Measurements from ENCODE around the gene RAB40C. TPM values are rescaled to one million over a fixed set of nuclear protein-coding genes. Genes with fewer than 3 reads are reported as not detected.

The RAB40C gene
- total and polyA plus RNA-seq, 4 donors: 25.1 to 58.9 (median 43.9) TPM

- TF ChIP-seq CTCF (IDR thresholded peaks at IDR 0.05; ENCODE audit: control extremely low read depth, extremely low read depth): no peak
- Histone ChIP-seq H3K4me1 (ENCODE audit: control insufficient read depth in 5 of 5, insufficient read depth in 5 of 5, low read length in 5 of 5) (peaks cover 0 to 29% (median 4%) of the 10 kb centered on the region in 5 donors), H3K36me3 (ENCODE audit: control insufficient read depth in 4 of 4, insufficient read depth in 4 of 4, low read length in 4 of 4) (peaks cover 0 to 2% (median 0%) of the 10 kb centered on the region in 4 donors), H3K27ac (ENCODE audit: low read depth in 1 of 2, low read length in 1 of 2) (peak overlapping the region; percentile 87 to 96), H3K9ac (ENCODE audit: insufficient read depth in 1 of 2, low read length in 2 of 2) (no peak overlapping the region), H3K9me3 (ENCODE audit: control insufficient read depth in 4 of 4, insufficient read depth in 3 of 4, low read length in 3 of 4) (no peaks in the 10 kb centered on the region), H3K4me3 (no peak overlapping the region), H3K27me3 (ENCODE audit: control insufficient read depth in 3 of 3, insufficient read depth in 3 of 3, low read length in 2 of 3) (peaks cover 0 to 3% (median 0%) of the 10 kb centered on the region in 3 donors)
- no peak for ATAC-seq (ENCODE audit: insufficient read depth, low FRiP score)
- DNase-seq: no peak
- 79 to 87% methylated on average over 13 of the region's 13 CpGs for WGBS, 2 donors
Observed at GRCh38 chr16:643050-643368, 53.1 kb downstream of the RAB40C start.

GRCh38 chr16:644556-644955 lies 54.7 kb downstream of the RAB40C start:
- peaks cover 0 to 34% (median 8%) of the 10 kb centered on the region in 5 donors for H3K4me1 ChIP-seq (ENCODE audit: control insufficient read depth in 5 of 5, insufficient read depth in 5 of 5, low read length in 5 of 5)

GRCh38 chr16:645852-646678 lies 56.2 kb downstream of the RAB40C start:
- ATAC-seq (ENCODE audit: insufficient read depth, low FRiP score) (no peak), DNase-seq (no peak)
- TF ChIP-seq CTCF (IDR thresholded peaks at IDR 0.05; ENCODE audit: control extremely low read depth, extremely low read depth): no peak
- peaks cover 0 to 3% (median 0%) of the 10 kb centered on the region in 3 donors for H3K27me3 ChIP-seq (ENCODE audit: control insufficient read depth in 3 of 3, insufficient read depth in 3 of 3, low read length in 2 of 3)
- H3K36me3 ChIP-seq (ENCODE audit: control insufficient read depth in 4 of 4, insufficient read depth in 4 of 4, low read length in 4 of 4): peaks cover 0 to 2% (median 0%) of the 10 kb centered on the region in 4 donors
- H3K9me3 ChIP-seq (ENCODE audit: control insufficient read depth in 4 of 4, insufficient read depth in 3 of 4, low read length in 3 of 4): no peaks in the 10 kb centered on the region
- peak overlapping the region in 1 of 2 donors; percentile 50 for H3K27ac ChIP-seq (ENCODE audit: low read depth in 1 of 2, low read length in 1 of 2)
- H3K9ac ChIP-seq (ENCODE audit: insufficient read depth in 1 of 2, low read length in 2 of 2): no peak overlapping the region
- 76 to 85% methylated on average over 31 to 32 of the region's 32 CpGs for WGBS, 2 donors
- peaks cover 0 to 35% (median 8%) of the 10 kb centered on the region in 5 donors for H3K4me1 ChIP-seq (ENCODE audit: control insufficient read depth in 5 of 5, insufficient read depth in 5 of 5, low read length in 5 of 5)
- no peak overlapping the region for H3K4me3 ChIP-seq

More at GRCh38 chr16:644556-644955, 54.7 kb downstream of the RAB40C start:
- no peak overlapping the region for H3K27ac ChIP-seq (ENCODE audit: low read depth in 1 of 2, low read length in 1 of 2)
- peaks cover 0 to 3% (median 0%) of the 10 kb centered on the region in 3 donors for H3K27me3 ChIP-seq (ENCODE audit: control insufficient read depth in 3 of 3, insufficient read depth in 3 of 3, low read length in 2 of 3)
- DNase-seq (no peak), ATAC-seq (ENCODE audit: insufficient read depth, low FRiP score) (no peak)
- H3K36me3 ChIP-seq (ENCODE audit: control insufficient read depth in 4 of 4, insufficient read depth in 4 of 4, low read length in 4 of 4): peaks cover 0 to 2% (median 0%) of the 10 kb centered on the region in 4 donors
- H3K9me3 ChIP-seq (ENCODE audit: control insufficient read depth in 4 of 4, insufficient read depth in 3 of 4, low read length in 3 of 4): no peaks in the 10 kb centered on the region
- 92 to 96% methylated on average over 12 of the region's 12 CpGs for WGBS, 2 donors
- H3K9ac ChIP-seq (ENCODE audit: insufficient read depth in 1 of 2, low read length in 2 of 2): no peak overlapping the region
- no peak for TF ChIP-seq CTCF (IDR thresholded peaks at IDR 0.05; ENCODE audit: control extremely low read depth, extremely low read depth)
- no peak overlapping the region for H3K4me3 ChIP-seq

Data from lung (tissue), 12 donors.